ES-I3 (cell line): ENCODE results near the gene PAX5.

Source experiments
- H3K36me3 ChIP-seq: 2 replicates; pipeline ENCODE4 v1.6.1; 2013; ENCODE audit warnings: mild to moderate bottlenecking, low read length, control low read depth, moderate library complexity; ENCODE audit not compliant: insufficient read depth
- H3K4me1 ChIP-seq: 2 replicates; pipeline ENCODE4 v1.6.1; 2013; ENCODE audit warnings: mild to moderate bottlenecking, control low read depth, low read length; ENCODE audit not compliant: insufficient read depth
- H3K9ac ChIP-seq: 2 replicates; pipeline ENCODE4 v1.6.1; 2013; ENCODE audit warnings: low read depth, mild to moderate bottlenecking, low read length, moderate library complexity
- H3K9me3 ChIP-seq: 2 replicates; pipeline ENCODE4 v1.6.1; 2013; ENCODE audit warnings: mild to moderate bottlenecking, low read length, moderate library complexity; ENCODE audit not compliant: control insufficient read depth, insufficient read depth

The PAX5 gene

DNA sequence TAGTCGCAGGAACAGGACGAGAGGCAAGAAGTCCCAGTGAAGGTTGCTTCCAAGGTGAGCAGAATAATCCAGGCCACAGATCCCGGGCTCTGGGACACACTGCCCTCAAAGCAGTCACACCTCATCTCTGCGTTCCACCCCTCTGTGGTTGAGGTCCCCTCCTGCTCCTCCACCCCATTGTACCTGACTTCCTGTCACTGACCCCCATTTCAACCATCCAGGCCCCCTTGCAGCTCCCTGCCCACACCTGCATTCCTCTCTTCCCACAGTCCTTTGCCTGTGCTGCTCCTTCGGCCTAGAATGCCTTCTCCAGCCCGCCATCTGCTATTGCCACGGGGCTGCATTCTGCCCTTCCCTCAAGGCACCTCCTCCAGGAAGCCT lies 73.5 kb downstream of the PAX5 start:
- H3K4me1 ChIP-seq: peaks cover 9% of the 10 kb centered on the region
- no peaks in the 10 kb centered on the region for H3K9me3 ChIP-seq
- no peak overlapping the region for H3K9ac ChIP-seq
- H3K36me3 ChIP-seq: no peaks in the 10 kb centered on the region; the same call in 1 of the 2 replicates

DNA sequence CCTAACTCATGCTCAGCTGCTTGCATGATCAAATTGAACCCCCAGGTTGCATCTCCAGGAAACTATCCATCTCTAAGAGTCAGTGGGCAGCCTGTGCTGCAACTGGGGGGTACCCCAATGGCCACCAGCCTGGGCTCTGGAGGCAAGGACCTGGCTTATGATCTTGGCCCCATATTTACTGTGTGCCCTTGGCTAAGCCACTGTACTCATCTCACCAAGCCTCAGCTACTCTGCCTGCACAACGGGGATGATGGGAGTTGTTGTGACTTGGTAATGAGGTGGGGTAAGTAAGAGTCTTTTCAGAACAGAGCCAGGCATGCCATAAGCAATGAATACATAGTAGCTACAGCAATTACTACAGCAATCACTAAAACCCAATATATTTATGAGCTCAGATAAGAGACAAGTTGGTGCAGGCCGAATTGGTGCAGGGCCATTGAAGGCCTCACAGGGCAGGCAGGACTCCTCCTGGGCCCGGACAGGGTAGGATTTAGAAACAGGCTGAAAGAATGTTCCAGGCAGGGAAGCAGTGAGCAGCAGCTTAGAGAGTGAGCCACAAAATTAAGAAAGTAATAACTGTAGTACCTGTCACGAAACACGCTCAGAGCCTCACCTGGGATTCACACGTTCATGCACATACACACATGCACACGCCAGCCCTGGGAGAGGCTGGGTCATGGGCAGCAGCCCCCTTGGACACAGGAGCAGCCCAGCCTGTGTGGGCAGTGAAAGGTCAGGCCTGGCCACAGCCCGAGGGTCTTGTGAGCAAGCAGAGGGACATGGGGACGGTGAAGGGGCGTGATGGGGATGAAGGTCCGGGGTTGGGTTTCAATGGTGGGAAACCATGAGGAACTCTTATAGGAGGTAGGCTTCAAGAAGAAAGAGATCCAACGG lies 74.1 kb downstream of the PAX5 start:
- Histone ChIP-seq H3K4me1 (peaks cover 9% of the 10 kb centered on the region), H3K9me3 (no peaks in the 10 kb centered on the region), H3K9ac (no peak overlapping the region), H3K36me3 (no peaks in the 10 kb centered on the region)

DNA sequence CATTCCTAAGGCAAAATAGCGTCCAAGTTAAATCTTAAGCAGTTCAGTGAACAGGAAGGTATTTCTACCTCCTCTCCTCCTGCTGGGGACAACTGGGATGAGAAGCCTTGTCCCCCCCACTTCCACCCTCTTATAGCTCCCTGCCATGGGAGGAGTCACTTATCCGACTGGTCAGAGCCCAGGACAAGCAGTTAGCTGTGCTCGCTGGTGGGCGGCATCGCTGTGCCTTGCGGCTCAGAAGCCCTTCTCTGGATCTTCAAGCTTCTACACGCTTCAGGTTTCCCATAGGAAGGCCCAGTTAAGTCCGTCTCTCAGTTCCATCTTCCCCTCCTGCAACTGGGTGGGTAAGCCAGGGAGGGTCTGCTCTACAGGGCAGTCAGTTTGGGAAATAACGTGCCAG lies 77.2 kb downstream of the PAX5 start:
- H3K9me3 ChIP-seq: no peaks in the 10 kb centered on the region
- H3K9ac ChIP-seq: no peak overlapping the region
- H3K36me3 ChIP-seq: no peaks in the 10 kb centered on the region
- H3K4me1 ChIP-seq: peaks cover 9% of the 10 kb centered on the region

DNA sequence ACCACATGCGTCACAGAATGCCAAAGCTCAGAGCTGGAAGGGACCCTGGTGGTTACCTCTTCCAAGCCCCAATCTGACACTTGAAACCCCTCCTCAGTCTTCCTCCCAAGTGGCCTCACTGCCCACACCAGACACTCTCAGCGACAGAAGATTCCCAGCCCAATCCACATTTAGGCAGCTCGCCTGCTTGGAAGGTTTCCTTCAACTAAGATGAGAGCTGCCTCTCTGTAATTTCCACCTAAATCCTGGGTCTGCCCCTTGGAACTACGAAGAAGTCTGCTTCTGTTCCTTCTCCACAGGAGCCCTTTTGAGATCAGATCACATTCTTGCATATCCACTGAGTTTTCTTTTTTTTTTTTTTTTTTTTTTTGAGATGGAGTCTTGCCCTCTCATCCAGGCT lies 83.7 kb downstream of the PAX5 start:
- no peaks in the 10 kb centered on the region for H3K36me3 ChIP-seq
- H3K9ac ChIP-seq: no peak overlapping the region

DNA sequence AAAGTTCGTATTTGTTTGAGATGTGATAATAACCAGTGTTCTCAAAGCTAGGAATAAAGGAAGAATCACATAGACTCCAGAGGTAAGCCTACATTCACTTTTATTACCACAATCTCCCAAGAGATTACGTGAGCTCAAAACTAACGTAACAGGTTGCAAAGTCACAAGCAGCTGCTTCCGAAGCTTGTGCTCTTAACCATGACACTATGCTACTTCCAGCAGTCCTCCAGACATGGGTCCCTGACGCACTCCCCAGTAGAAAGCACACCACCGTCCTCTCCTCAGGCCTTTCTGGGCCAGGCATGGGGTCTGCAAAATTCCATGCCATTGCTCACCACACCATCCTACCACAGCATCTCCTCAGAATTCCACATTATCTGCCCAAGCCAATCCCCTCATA lies 84.6 kb downstream of the PAX5 start:
- Histone ChIP-seq H3K36me3 (no peaks in the 10 kb centered on the region), H3K9ac (no peak overlapping the region), H3K4me1 (peaks cover 8% of the 10 kb centered on the region), H3K9me3 (no peaks in the 10 kb centered on the region)

More for the DNA sequence above, 83.7 kb downstream of the PAX5 start:
- no peaks in the 10 kb centered on the region for H3K9me3 ChIP-seq
- peaks cover 8% of the 10 kb centered on the region for H3K4me1 ChIP-seq

DNA sequence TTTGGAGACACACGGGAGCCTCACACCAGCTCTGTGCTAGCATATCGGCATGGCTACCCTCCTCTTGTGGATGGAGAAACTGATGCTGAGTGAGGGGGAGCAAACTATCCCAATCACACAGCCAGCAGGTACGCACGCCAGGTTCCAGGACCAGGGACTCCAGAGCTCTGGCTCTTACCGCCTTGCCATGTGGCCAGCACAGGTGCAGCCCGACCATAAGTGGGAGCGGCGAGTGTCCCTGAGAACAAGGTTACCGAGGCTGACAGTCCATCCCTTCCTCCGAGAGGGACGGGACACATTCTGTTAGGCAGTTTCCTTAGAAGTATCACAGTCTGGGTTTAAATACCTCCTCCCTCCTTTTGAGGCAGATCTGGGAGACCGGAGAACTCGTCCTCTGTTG lies 86.0 kb downstream of the PAX5 start:
- peaks cover 8% of the 10 kb centered on the region for H3K4me1 ChIP-seq
- no peaks in the 10 kb centered on the region for H3K36me3 ChIP-seq
- H3K9me3 ChIP-seq: no peaks in the 10 kb centered on the region
- H3K9ac ChIP-seq: no peak overlapping the region

DNA sequence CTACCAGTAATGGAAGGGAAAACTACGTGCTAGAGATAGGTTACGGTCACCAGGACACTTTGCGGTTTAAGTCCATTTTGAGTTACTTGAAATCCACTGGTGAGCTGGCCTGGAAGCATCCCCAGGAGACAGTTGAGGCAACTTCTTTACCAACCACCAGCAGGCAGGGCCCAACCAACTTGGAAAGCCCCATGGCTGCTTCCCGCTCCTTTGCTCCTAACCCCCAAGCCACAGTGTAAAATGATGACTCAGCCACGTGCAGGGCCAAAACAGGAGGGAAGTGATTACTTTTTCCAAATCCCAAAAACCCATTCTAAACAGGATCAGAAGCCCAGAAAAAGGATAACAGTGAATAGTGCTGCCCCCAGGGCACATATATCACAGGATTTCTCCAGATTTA lies 87.4 kb downstream of the PAX5 start:
- H3K36me3 ChIP-seq: no peaks in the 10 kb centered on the region
- no peaks in the 10 kb centered on the region for H3K9me3 ChIP-seq
- no peak overlapping the region for H3K9ac ChIP-seq
- peaks cover 8% of the 10 kb centered on the region for H3K4me1 ChIP-seq

DNA sequence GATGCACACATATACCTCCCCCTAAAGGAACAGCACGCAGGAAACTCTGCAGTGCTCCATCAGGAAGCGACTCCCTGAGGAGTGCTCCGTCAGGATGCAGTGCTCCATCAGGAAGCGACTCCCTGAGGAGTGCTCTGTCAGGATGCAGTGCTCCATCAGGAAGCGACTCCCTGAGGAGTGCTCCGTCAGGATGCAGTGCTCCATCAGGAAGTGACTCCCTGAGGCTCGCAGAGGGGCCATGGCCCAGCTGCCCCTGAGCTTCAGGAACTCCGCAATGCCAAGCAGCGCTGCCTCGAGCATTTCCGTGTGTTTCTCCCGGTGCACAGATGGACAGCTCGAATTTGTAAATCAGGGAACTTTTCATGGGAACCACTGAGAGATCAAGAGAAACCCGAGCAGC lies 88.1 kb downstream of the PAX5 start:
- no peak overlapping the region for H3K9ac ChIP-seq
- H3K9me3 ChIP-seq: no peaks in the 10 kb centered on the region
- H3K4me1 ChIP-seq: peaks cover 8% of the 10 kb centered on the region
- H3K36me3 ChIP-seq: no peaks in the 10 kb centered on the region

DNA sequence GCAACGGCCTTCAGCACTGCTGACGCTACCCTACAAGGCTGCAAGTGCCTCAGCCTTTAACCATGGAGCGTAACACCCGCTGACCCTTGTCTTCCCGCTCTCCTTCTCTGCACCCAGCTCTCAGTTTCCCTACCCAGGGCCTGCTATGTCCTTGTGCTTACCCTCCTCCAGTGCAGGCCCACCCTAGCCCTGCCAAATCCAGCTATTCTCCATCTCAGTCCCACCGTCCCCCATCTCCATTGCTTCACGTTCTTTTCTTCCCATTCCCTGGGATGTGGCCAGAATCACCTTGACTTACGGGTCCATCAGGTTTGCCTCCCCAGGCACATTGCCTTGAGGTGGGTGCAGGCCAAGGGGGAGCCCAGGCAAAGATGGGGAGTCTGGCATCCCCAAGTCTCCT lies 91.2 kb downstream of the PAX5 start:
- Histone ChIP-seq H3K4me1 (peaks cover 1% of the 10 kb centered on the region), H3K9ac (no peak overlapping the region), H3K36me3 (no peaks in the 10 kb centered on the region), H3K9me3 (no peaks in the 10 kb centered on the region)

DNA sequence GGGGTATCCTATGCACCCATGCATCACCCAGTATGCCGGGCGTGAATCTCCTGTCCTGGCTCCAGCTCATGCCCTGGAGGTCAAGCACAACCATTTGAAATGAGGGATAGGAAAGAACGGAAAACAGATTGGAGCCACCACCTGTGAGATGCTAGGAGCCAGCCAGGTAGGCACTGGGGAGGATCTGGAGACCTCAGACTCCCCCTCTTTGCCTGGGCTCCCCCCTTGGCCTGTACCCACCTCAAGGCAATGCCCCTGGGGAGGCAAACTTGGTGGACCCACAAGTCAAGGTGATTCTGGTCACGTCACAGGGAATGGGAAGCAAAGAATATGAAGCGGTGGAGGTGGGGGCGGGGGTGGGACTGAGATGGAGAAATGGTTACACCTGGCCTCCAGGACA lies 92.6 kb downstream of the PAX5 start:
- no peak overlapping the region for H3K9ac ChIP-seq
- H3K9me3 ChIP-seq: no peaks in the 10 kb centered on the region
- peaks cover 14% of the 10 kb centered on the region for H3K4me1 ChIP-seq
- H3K36me3 ChIP-seq: no peaks in the 10 kb centered on the region

DNA sequence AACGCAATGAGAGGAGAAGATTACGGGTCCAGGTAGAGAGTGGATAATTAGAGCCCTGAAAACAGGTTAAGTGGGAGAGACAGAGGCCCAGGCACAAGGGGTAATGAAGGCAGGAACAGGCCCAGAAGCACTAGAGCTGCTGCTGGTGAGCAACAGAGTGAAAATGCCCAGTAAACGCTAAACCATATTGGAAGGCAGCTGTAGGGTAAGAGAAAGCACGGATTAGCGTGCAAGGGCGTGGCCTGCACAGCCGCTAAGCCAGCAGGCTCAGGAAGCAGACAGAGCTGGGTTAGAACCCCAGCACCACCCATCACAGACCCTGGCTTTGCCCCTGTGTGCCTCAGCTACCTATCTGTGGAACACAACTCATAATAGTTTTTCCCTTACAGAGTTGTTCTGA lies 93.2 kb downstream of the PAX5 start:
- no peaks in the 10 kb centered on the region for H3K36me3 ChIP-seq
- no peak overlapping the region for H3K9ac ChIP-seq
- H3K9me3 ChIP-seq: no peaks in the 10 kb centered on the region
- peaks cover 16% of the 10 kb centered on the region for H3K4me1 ChIP-seq

DNA sequence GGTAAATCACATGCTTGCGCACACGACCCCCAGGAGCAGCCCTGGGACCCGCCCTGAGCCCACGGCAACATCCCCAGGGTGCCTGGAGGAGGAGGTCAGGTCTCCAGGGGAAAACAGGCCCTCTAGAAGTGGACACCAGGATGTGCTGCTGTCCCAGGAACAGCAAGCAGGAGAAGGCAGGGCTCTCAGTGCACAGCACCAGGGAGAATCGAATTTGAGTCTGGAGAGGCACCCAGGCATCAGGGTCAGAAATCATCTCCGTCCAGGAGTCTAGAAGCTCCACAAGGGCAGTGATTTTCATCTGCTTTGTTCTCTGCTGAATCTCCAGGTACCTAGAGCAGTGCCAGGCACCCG lies 93.6 kb downstream of the PAX5 start:
- H3K36me3 ChIP-seq: no peaks in the 10 kb centered on the region
- peaks cover 16% of the 10 kb centered on the region for H3K4me1 ChIP-seq
- no peaks in the 10 kb centered on the region for H3K9me3 ChIP-seq
- H3K9ac ChIP-seq: no peak overlapping the region

DNA sequence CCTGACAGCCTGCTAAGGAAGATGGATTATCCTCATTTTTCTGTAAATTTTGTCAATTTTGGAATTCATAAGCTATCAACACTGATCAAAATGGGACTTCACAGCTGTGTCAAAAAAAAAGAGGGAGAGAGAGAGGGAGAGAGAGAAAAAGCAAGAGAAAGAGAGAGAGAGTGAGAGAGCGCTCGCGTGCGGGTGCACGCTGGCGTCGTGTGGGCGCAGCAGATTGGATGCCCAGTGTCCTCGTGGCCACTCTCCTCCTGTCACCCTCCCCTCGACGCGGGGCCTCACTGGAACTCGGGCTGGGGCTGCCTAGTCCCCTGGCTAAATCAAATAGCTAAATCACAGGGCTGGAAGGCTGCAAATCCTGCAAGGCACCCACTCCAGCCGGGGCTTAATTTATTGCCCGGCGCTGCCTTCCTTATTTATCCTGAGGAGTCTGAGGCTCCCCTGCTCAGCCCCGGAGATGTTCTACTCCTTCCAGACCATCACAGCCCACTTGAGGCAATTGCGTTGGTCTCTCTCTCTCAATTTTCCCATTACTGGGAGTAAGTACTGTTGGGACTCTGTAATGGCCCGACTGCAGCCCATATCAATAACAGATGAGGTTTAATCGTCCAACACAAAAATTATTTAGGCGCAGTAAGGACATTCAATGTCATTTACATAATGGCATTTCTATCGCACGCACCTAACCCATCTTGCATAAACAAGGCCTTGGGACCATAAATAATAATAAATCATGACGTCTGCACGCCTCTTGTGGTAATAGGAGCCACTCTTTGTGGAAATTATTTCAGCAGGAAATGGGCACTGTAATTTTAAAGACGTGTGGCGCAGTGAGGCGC lies 94.2 kb downstream of the PAX5 start:
- H3K36me3 ChIP-seq: no peaks in the 10 kb centered on the region

DNA sequence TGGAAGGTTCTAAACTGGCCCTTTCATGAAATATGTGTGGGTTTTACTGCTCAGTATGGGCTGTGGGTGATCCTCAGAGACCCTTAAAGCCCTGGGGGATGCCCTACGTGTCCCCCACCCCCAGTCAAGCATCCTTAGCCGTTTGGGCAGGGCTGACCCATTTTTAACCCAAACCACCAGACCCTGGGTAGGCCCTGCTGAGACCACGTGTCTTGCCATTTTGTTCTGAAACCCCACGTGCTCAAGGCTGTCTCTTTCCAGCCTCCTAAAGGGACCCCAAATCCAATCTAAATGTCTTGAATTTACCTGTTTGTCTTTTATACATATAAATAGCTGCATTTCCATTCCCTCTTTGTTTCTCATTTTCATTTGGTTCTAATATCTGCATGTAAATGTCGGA lies 94.9 kb downstream of the PAX5 start:
- H3K9me3 ChIP-seq: no peaks in the 10 kb centered on the region
- H3K36me3 ChIP-seq: no peaks in the 10 kb centered on the region
- H3K9ac ChIP-seq: no peak overlapping the region
- peaks cover 16% of the 10 kb centered on the region for H3K4me1 ChIP-seq

More for the DNA sequence above, 94.2 kb downstream of the PAX5 start:
- Histone ChIP-seq H3K9me3 (no peaks in the 10 kb centered on the region), H3K9ac (no peak overlapping the region), H3K4me1 (peaks cover 16% of the 10 kb centered on the region)

DNA sequence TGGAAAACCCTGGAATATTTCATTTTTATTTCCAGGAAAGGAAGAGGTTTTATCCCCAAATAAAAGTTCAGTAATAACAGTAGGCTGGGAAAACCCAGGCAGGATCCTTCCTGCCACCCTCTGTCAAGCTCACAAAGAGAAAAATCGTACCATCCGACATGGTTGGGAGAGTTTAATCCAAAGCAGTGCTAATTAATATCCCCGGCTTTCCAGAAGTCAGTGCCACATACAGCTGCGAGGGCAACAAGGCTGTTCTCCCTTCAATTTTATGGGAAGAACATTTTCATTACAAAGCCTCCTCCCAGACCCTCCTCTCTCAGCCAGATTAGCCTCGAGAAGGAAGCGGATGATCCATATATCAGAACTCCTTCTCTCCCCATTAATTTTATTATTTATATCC lies 95.5 kb downstream of the PAX5 start:
- Histone ChIP-seq H3K36me3 (no peaks in the 10 kb centered on the region), H3K9me3 (no peaks in the 10 kb centered on the region), H3K9ac (no peak overlapping the region), H3K4me1 (peaks cover 16% of the 10 kb centered on the region)
